Measurements from ENCODE around the gene ARHGEF6. TPM values are rescaled to one million over a fixed set of nuclear protein-coding genes. Genes with fewer than 3 reads are reported as not detected.
"Not testable (repeated sequence)": the region's sequence is repeated elsewhere in the genome, so short reads cannot be mapped to it uniquely, and the experiment has no call there.

ARHGEF6 gene
- total and polyA plus RNA-seq, 4 donors: 4.9 to 22.4 (median 15.5) TPM

DNA sequence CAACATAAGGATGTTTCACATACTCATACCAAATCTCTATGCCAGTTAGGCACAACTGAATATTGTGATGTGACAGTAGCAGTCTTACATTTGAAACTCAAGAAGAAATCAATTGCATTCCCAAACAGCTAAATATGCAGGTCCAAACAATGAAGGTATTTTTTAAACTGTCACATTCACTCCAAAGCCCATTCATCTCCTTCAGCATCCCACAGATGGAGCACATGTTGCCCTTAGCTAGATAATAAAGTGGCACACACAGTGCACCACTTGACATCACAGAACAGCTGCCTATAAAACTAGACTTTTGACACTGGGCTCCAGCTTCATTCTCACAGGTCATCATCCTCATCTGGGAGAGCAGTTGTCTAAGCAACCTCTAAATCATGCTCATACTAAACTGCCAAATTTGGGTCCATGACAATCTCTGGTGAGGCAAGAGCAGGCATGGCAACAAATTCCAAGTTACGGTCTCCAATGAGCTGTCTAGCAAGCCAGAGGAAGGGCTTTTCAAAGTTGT lies 26.2 kb upstream of the ARHGEF6 start:
- Histone ChIP-seq H3K4me1 (ENCODE audit: control insufficient read depth in 5 of 5, insufficient read depth in 5 of 5, low read length in 5 of 5) (peaks cover 0 to 4% (median under 1%) of the 10 kb centered on the region in 5 donors), H3K9me3 (ENCODE audit: control insufficient read depth in 4 of 4, insufficient read depth in 3 of 4, low read length in 3 of 4) (no peaks in the 10 kb centered on the region), H3K27ac (ENCODE audit: low read depth in 1 of 2, low read length in 1 of 2) (no peak overlapping the region), H3K27me3 (ENCODE audit: control insufficient read depth in 3 of 3, insufficient read depth in 3 of 3, low read length in 2 of 3) (peaks cover 0 to 3% (median 0%) of the 10 kb centered on the region in 3 donors), H3K4me3 (no peak overlapping the region), H3K9ac (ENCODE audit: insufficient read depth in 1 of 2, low read length in 2 of 2) (no peak overlapping the region), H3K36me3 (ENCODE audit: control insufficient read depth in 4 of 4, insufficient read depth in 4 of 4, low read length in 4 of 4) (no peaks in the 10 kb centered on the region)
- no peak for TF ChIP-seq CTCF (IDR thresholded peaks at IDR 0.05; ENCODE audit: control extremely low read depth, extremely low read depth)
- 79 to 100% methylated on average over 1 of the region's 1 CpG for WGBS, 2 donors
- no peak for DNase-seq
- no peak for ATAC-seq (ENCODE audit: insufficient read depth, low FRiP score)

GRCh38 chrX:136802515-136802914 lies 21.8 kb upstream of the ARHGEF6 start:
- no peaks in the 10 kb centered on the region for H3K36me3 ChIP-seq (ENCODE audit: control insufficient read depth in 4 of 4, insufficient read depth in 4 of 4, low read length in 4 of 4)
- H3K4me1 ChIP-seq (ENCODE audit: control insufficient read depth in 5 of 5, insufficient read depth in 5 of 5, low read length in 5 of 5): peaks cover 0 to 3% (median 0%) of the 10 kb centered on the region in 5 donors
- DNase-seq: no peak
- no peak overlapping the region for H3K9ac ChIP-seq (ENCODE audit: insufficient read depth in 1 of 2, low read length in 2 of 2)
- peaks cover 0 to 3% (median 0%) of the 10 kb centered on the region in 3 donors for H3K27me3 ChIP-seq (ENCODE audit: control insufficient read depth in 3 of 3, insufficient read depth in 3 of 3, low read length in 2 of 3)
- no peak overlapping the region for H3K4me3 ChIP-seq
- H3K9me3 ChIP-seq (ENCODE audit: control insufficient read depth in 4 of 4, insufficient read depth in 3 of 4, low read length in 3 of 4): no peaks in the 10 kb centered on the region
- ATAC-seq (ENCODE audit: insufficient read depth, low FRiP score): no peak
- no peak for TF ChIP-seq CTCF (IDR thresholded peaks at IDR 0.05; ENCODE audit: control extremely low read depth, extremely low read depth)
- WGBS, 2 donors: 67 to 91% methylated on average over 2 of the region's 2 CpGs
- no peak overlapping the region for H3K27ac ChIP-seq (ENCODE audit: low read depth in 1 of 2, low read length in 1 of 2)

DNA sequence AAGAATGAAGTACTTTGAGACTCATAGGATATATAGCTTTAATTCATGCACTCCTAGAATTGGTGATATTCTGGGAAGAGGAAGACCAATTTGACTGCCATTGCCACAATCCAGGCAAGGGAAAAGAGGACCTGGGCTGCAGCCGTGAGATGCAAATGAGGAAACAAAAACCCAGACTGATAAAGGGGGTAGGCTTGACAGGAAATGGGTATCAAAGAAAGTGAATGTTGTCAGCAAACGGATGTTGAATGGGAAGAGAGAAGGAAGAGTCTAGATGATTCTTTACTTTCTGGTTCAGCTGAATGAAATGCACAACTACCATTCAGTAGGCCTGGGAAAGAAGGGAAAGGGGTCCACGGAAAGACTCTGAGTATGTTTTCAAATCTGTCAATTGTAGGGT lies 17.1 kb upstream of the ARHGEF6 start:
- Histone ChIP-seq H3K36me3 (ENCODE audit: control insufficient read depth in 4 of 4, insufficient read depth in 4 of 4, low read length in 4 of 4) (no peaks in the 10 kb centered on the region), H3K4me1 (ENCODE audit: control insufficient read depth in 5 of 5, insufficient read depth in 5 of 5, low read length in 5 of 5) (no peaks in the 10 kb centered on the region), H3K27me3 (ENCODE audit: control insufficient read depth in 3 of 3, insufficient read depth in 3 of 3, low read length in 2 of 3) (no peaks in the 10 kb centered on the region), H3K27ac (ENCODE audit: low read depth in 1 of 2, low read length in 1 of 2) (no peak overlapping the region), H3K4me3 (no peak overlapping the region), H3K9me3 (ENCODE audit: control insufficient read depth in 4 of 4, insufficient read depth in 3 of 4, low read length in 3 of 4) (peaks cover 0 to 2% (median 0%) of the 10 kb centered on the region in 4 donors), H3K9ac (ENCODE audit: insufficient read depth in 1 of 2, low read length in 2 of 2) (no peak overlapping the region)
- 38 to 47% methylated on average over 3 of the region's 3 CpGs for WGBS, 2 donors
- no peak for TF ChIP-seq CTCF (IDR thresholded peaks at IDR 0.05; ENCODE audit: control extremely low read depth, extremely low read depth)
- DNase-seq: no peak
- no peak for ATAC-seq (ENCODE audit: insufficient read depth, low FRiP score)

DNA sequence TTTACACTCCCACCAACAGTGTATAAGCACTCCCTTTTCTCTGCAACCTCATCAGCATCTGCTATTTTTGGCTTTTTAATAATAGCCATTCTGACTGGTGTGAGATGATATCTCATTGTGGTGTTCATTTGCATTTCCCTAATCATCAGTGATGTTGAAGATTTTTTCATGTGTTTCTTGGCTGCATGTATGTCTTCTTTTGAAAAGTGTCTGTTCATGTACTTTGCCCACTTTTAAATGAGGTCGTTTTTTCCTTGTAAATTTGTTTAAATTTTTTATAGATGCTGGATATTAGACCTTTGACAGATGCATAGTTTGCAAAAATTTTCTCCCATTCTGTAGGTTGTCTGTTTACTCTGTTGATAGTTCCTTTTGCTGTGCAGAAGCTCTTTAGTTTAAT lies 14.4 kb upstream of the ARHGEF6 start:
- H3K9ac ChIP-seq (ENCODE audit: insufficient read depth in 1 of 2, low read length in 2 of 2); H3K9me3 ChIP-seq (ENCODE audit: control insufficient read depth in 4 of 4, insufficient read depth in 3 of 4, low read length in 3 of 4); H3K36me3 ChIP-seq (ENCODE audit: control insufficient read depth in 4 of 4, insufficient read depth in 4 of 4, low read length in 4 of 4); H3K27me3 ChIP-seq (ENCODE audit: control insufficient read depth in 3 of 3, insufficient read depth in 3 of 3, low read length in 2 of 3); H3K27ac ChIP-seq (ENCODE audit: low read depth in 1 of 2, low read length in 1 of 2); ATAC-seq (ENCODE audit: insufficient read depth, low FRiP score); H3K4me3 ChIP-seq; DNase-seq; H3K4me1 ChIP-seq (ENCODE audit: control insufficient read depth in 5 of 5, insufficient read depth in 5 of 5, low read length in 5 of 5): not testable (repeated sequence)
- WGBS, 2 donors: 63 to 82% methylated on average over 1 of the region's 1 CpG

GRCh38 chrX:136794660-136795059 lies 13.9 kb upstream of the ARHGEF6 start:
- not testable (repeated sequence) for H3K4me1 ChIP-seq (ENCODE audit: control insufficient read depth in 5 of 5, insufficient read depth in 5 of 5, low read length in 5 of 5); H3K9me3 ChIP-seq (ENCODE audit: control insufficient read depth in 4 of 4, insufficient read depth in 3 of 4, low read length in 3 of 4); ATAC-seq (ENCODE audit: insufficient read depth, low FRiP score); H3K9ac ChIP-seq (ENCODE audit: insufficient read depth in 1 of 2, low read length in 2 of 2); H3K27me3 ChIP-seq (ENCODE audit: control insufficient read depth in 3 of 3, insufficient read depth in 3 of 3, low read length in 2 of 3); DNase-seq; H3K4me3 ChIP-seq; H3K36me3 ChIP-seq (ENCODE audit: control insufficient read depth in 4 of 4, insufficient read depth in 4 of 4, low read length in 4 of 4); H3K27ac ChIP-seq (ENCODE audit: low read depth in 1 of 2, low read length in 1 of 2)
- 89 to 98% methylated on average over 3 of the region's 3 CpGs for WGBS, 2 donors

All from lung (tissue), 12 donors.